HG03045 (cell line): ENCODE data around the gene SEMA4D.

Source experiments
- ATAC-seq: cut with Tn5 transposase; IDR thresholded peaks from one replicate; pipeline ENCODE4 v1.9.1; 2021; ENCODE audit warnings: mild to moderate bottlenecking, moderate library complexity; ENCODE audit not compliant: unreplicated experiment

SEMA4D gene

DNA sequence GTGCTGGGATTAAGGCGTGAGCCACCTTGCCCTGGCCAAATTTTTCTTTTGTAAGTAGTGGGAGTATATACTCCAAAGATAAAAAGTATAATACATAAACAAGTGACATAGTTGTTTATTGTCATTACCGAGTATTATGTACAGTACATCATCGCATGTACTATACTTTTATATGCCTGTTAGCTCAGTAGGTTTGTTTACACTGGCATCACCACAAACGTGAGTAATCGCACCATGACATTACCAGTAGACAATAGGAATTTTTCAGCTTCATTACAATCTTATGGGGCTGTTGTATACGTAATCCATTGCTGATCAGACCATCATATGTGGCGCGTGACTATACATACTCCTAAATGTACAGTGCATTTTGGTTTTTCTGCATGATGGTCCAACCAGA, 169.8 kb downstream of the SEMA4D start:
- ATAC-seq, result no peak

DNA sequence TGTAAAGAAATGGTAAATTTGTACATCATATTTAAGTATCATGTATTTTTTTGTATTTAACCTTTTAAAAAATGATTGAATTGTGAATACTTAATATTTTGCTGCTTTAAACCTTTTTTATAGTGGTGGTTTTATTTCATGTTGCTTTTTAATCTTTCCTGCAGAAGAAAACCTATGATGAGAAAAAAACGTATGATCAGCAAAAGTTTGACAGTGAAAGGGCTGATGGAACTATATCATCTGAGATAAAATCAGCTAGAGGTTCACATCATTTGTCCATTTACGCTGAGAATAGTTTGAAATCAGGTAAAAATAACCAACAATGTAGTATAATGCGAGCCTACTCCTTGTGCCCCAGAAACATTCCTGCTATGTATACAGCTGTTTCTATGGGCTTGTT, 172.2 kb downstream of the SEMA4D start:
- ATAC-seq, result no peak

DNA sequence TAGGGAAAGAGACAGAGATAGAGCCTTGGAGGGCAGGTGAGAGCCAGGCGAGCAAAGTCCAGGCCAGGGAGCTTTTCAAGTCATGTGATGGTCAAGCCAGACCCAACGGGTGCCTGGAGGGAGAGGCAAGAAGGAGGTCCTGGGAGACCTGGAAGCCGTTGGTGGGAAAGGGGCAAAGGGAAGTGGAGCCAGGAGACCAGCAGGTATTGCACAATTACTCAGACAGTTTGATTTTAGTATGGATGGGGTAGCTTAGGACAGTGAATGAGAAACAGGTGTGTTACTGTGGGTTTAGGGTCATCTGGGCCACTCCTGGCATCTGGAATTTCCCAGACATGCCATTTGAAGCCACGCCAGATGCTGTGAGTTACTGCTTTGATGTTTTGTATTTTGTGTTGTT, 174.5 kb downstream of the SEMA4D start:
- no peak for ATAC-seq

DNA sequence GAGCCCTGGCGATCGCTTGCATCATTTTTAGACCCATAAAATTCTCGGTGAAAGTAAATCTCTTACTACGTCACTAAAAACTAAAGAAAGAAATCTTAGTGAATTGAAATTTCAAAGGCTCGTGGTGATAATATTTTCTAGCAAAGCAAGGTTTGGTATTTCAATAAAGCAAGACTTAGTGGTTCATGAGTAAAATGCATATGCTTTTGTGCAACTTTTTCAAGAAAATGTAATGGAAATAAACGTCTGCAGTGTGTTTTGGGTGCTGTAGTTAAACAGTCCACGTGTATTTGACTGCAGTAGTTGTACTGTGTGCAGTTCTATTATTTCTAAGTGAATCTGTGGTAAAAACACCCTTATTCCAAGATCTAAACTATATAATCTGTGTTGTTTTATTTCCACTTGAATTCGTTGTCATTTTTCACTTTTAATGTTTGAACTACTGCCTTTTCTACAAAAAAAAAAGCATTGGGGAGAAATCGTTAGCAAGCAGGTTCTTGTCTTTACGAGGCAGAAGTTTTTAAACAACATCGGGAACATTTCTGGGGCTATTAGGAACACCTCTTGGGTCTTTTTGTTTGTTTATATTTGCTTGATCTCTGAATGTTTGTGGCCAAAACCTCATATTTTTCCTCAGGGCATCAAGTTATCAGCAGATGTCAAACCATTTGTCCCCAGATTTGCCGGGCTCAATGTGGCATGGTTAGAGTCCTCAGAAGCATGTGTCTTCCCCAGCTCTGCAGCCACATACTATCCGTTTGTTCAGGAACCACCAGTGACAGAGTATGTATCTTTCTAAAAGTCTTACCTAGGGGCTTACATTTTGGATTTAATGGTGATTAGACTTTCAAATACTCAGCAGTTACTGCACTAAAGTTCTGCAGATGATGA, 178.7 kb downstream of the SEMA4D start:
- ATAC-seq, result no peak

DNA sequence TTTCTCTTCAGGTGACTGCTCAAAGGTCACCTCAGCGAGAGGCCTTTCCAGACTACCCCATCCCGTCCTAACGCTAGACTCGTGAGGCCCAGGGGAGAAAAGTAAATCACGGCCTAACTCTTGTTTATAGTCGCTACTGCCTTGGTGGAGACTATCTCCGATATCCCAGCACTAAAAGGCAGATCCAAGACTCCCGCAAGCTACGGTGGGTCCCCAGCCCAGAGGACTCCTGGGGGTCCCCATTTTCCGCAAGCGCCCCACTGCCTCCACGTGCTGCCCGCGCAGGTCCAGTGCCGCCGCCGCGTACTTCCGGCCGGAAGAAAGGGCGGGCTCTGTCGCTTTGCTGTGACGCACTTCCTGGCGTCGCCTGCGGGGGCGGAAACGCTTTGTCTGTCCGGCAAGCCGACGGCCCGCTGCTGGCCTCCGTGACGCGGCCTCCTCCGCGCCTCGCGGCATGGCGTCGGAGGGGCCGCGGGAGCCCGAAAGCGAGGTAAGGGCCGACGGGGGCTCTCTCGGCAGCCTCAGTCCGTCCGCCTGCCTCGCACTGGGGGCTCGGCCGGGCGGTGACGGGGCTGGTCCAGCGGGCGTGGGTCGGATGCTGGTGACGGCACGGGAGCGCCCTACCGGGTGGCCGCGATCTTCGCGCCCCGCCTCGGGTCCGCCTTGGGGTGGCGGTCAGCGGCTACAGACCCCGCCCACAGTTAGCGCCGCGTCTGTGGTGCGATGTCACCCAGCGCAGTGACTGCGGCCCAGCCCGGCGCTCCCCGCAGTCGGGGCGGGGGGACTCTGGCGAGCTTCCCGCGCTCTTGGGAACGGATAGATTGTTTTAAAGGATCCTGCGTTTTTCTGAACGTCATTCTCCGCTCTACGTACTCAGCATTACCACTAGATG, 179.5 kb downstream of the SEMA4D start, which contains the start of gene SECISBP2:
Gene SECISBP2 (plus strand): TSS at position 378 of the 892 bp plus-strand sequence. CDS start 77 bp downstream, at position 455.
- peak; percentile 91 for ATAC-seq

DNA sequence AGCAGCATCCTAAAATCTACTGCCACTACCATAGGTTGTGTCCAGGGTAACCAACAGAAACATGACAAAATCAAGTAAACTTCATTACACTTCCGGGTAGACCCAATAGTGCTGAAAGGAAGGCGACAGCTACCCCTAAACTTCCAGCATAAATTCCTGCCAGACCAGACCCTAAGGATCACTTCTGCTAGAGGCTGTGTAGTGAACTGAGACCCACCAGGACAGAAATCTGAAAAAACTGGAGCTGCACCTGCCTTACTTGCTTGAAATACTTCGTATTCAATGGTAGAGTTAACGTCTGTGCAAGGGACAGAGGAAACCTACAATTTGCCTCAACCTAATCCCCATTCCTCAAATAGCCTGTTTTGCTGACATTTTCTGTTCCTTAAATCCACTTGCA, 180.6 kb downstream of the SEMA4D start:
- no peak for ATAC-seq

DNA sequence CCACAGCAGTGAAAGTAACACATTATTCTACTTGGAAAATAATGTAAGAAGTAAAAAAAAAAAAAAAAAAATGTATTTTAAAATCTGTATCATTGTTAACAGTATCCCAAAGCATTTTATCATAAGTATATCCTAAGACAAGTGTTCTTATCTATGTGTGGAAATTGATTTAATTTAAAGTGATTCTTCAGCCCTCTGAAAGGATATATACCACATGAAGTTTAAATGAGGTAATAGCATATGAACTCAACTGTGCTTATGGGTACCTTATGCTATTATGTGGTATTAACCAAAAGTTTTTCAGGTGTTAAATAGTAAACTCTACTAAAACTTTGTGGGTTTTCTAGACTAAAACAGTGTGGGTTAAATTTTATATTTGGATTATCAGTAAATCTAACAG, 182.4 kb downstream of the SEMA4D start:
- ATAC-seq, result no peak

DNA sequence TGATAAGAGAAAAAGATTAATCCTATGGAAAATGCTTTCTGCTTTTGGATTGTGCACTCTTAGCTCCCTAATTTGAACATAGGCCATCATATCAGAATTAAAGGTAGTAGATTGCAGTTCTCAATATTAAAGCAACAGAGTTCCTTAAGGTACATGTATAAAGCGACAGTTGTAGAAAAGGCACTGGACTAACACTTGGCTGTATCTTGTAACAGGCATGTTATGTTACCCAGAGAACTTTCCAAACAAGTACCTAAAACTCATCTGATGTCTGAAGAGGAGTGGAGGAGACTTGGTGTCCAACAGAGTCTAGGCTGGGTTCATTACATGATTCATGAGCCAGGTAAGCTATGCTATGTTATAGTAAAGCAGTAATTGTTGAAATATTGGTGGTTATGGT, 183.0 kb downstream of the SEMA4D start:
- ATAC-seq, result no peak

DNA sequence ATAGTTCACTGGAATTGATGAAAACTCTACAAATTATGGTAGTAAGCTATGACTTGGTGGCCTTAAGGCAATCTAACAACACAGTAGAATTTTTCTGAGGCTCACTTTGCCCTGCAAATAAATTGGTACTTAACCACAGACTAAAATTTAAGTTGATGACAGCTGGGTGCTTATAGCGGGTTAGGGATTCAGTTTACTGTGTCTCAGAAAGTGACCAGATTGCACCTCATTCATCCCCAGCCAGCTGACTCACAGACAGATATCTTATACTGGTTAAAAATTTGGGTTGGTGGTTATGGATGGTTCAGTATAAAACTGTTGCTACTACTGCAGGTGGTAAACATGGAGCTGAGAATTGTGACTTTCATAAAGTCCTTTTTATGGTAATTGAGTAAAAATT, 184.1 kb downstream of the SEMA4D start:
- ATAC-seq, result no peak

DNA sequence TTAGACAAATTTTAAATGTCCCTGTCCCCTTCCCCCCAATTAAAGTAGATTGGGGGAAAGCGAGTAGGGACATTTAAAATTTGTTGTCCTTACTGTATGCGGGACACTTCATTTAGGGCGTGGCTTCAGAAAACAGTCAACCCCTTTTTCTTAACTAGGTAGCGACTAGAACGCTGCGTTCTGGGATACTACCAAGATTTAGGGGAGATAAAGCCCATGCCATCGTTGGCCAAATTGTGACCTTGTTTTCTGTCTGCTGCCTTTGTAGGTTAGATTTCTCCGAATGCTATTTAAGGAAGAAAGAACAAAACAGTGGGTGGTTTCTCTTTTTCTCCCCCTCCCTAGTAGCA, 185.7 kb downstream of the SEMA4D start:
- no peak for ATAC-seq

DNA sequence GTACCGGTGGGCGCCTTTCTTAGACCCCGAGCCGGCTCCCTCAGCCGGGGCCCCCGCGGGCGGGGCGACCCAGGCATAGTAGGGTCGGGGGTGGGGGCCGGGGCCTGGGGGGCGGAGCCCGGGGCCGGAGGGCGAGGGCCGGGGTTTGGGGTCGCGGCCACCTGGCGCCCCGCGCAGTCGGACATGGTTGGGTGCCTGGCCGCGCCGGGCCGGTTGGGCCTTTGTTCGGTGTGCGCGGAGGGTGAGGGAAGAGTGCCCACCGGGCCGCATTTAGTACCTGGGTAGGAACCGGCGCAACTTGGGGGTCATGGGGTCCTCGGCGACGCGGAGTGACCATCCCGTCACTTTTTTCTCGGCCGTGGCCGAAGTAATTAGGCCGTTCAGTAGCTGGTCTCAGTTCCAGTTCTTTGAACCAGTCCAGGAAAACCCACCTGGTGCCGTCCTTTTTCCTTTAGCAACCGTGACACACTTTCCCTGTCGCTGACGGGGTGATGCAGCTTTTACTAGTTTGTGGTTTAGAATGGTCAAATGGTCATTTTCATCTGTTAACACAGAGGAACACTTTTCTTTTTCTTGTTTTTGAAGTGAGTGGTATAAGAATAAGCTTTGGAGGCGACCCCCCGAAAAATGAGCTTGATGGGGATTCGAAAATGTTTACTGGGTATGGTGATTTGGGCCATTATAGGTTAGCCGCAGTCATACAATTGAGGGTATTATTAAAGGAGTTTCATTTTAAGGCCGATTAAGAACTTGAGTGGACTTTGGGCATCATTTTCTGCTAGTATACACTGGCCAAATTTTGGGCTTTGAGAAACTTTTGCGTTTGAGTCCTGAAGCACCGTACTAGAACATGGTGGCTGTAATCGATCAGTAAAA, 186.3 kb downstream of the SEMA4D start:
- peak; percentile 16 for ATAC-seq
